Measurements from ENCODE around the gene LUZP1.
A peak's percentile ranks its signal among the peaks of the same experiment; 100 is the strongest.

Gene LUZP1

DNA sequence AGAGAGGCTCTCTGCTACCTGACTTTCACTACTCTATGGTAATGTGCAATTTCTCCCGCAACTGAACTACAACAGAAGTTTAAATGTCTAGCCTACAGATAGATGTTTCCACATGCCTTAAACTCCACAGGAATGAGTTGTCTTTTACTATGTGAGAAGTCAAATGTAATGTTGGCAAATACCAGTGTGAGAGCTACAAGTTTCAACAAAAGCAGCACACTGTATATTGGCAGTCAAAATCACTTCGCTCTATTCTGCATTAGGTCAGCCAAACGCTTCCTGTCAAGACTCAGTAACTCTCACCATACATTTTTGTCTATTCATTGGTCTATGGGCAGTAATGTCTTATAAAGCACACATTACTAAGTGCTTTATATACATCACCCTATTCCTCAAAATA is 41.9 kb downstream of the LUZP1 start:
- peak; percentile 57 for DNase-seq (ENCODE audit: low read depth, low spot score)
- H3K4me3 ChIP-seq (ENCODE audit: low read depth, low read length) = no peak overlapping the region
- in situ Hi-C loops (cut with HindIII; ENCODE audit: low sequenced_read_pairs) = no loop called here
- TF ChIP-seq, protein P1, sequence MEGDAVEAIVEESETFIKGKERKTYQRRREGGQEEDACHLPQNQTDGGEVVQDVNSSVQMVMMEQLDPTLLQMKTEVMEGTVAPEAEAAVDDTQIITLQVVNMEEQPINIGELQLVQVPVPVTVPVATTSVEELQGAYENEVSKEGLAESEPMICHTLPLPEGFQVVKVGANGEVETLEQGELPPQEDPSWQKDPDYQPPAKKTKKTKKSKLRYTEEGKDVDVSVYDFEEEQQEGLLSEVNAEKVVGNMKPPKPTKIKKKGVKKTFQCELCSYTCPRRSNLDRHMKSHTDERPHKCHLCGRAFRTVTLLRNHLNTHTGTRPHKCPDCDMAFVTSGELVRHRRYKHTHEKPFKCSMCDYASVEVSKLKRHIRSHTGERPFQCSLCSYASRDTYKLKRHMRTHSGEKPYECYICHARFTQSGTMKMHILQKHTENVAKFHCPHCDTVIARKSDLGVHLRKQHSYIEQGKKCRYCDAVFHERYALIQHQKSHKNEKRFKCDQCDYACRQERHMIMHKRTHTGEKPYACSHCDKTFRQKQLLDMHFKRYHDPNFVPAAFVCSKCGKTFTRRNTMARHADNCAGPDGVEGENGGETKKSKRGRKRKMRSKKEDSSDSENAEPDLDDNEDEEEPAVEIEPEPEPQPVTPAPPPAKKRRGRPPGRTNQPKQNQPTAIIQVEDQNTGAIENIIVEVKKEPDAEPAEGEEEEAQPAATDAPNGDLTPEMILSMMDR (IDR thresholded peaks at IDR 0.05; ENCODE audit: low read depth, low read length) = no peak

DNA sequence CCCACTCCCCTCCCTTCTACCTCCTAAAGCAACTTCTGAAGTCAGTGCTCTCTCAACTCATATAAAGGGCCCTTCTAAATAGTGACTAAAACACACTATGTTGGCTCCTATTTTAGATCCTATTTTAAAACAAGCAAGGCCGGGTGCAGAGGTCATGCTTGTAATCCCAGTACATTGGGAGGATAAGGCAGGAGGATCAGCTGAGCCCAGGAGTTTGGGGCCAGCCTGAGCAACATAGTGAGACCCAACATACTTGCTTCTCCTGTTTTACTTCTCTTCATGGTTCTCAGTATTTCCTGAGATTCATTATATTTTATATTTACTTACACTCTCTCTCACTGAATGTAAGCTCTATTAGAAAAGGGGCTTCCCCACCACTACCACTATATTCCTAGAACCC is 42.5 kb downstream of the LUZP1 start:
- no peak overlapping the region for H3K4me3 ChIP-seq (ENCODE audit: low read depth, low read length)
- TF ChIP-seq, protein P1 (IDR thresholded peaks at IDR 0.05; ENCODE audit: low read depth, low read length) = no peak
- DNase-seq (ENCODE audit: low read depth, low spot score) = no peak
- in situ Hi-C loops (cut with HindIII; ENCODE audit: low sequenced_read_pairs) = no loop called here

DNA sequence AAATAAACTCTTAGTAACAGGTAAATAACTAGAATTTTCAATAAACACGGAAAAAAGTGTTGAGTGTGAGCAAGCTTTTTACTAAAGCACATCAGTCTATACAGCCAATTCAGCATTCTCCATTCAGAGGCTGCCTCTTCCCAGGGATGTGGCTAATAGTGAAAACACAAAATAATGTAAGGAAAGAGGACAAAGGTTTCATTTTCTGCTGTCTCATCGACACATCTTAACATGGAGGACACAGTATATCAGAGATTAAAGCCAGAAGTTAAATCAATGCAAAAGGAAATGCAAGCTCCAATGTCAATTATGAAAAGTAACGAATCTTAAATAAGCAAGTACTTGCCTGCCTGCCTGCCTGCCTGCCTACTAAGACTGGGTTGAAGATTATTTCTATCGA is 43.2 kb downstream of the LUZP1 start:
- H3K4me3 ChIP-seq (ENCODE audit: low read depth, low read length) = no peak overlapping the region
- TF ChIP-seq, protein P1 (IDR thresholded peaks at IDR 0.05; ENCODE audit: low read depth, low read length) = no peak
- DNase-seq (ENCODE audit: low read depth, low spot score) = no peak
- in situ Hi-C loops (cut with HindIII; ENCODE audit: low sequenced_read_pairs) = no loop called here

DNA sequence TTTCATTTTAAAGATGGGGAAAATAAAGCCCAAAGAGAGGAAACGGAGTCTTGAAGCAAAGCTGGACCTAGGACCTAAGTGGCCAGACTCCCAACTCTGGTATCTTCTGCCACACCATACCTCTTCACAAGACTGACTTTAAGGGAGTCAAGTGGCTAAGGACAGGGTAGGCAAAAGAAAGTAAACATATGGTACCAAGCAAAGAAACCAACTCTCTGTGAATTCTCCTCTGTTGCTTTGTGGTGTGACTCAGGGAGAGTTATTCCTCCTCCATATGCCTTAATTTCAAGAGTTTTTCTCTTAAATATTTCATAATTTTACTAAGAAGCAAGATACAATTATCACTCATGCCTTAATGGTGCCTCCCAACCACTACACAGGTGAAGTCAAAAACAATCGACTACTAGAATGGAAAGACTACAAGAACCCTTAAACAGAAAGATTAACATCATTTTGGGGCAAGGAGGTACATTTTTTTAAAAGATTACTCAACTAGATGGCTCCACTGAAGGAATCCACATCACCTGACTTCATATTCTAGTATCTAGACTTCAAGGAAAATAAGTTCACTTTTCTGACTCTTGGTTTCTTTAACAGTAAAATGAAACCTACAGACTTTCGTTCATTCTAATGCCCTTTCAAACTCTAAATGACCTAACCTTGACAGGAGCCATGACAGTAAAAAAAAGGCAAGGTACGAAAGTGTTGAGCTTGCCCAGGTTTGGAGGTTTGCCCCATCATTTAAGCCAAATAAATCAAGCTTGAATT is 44.2 kb downstream of the LUZP1 start:
- DNase-seq (ENCODE audit: low read depth, low spot score) = no peak
- in situ Hi-C loops (cut with HindIII; ENCODE audit: low sequenced_read_pairs) = no loop called here
- no peak overlapping the region for H3K4me3 ChIP-seq (ENCODE audit: low read depth, low read length)
- TF ChIP-seq, protein P1 (IDR thresholded peaks at IDR 0.05; ENCODE audit: low read depth, low read length) = no peak

DNA sequence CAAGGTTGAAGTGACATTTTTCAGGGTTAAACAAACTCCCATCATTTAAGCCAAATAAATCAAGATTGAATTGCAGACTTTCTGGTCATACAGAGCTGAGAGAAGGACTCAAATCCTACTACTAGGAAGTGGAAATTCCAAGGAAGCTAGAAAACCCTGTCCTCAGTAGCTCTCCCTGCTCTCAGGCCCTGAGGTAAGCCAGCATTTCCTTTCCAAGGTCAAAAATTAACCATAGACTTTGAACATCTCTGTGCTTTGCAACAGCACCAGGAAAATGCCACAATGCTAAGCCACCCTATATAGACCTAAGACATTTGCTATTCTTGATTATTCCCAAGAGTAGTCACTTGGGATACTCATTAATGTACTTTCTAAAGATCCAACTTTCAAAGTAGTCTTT is 45.1 kb downstream of the LUZP1 start:
- no peak overlapping the region for H3K4me3 ChIP-seq (ENCODE audit: low read depth, low read length)
- no peak for DNase-seq (ENCODE audit: low read depth, low spot score)
- TF ChIP-seq, protein P1 (IDR thresholded peaks at IDR 0.05; ENCODE audit: low read depth, low read length) = no peak
- in situ Hi-C loops (cut with HindIII; ENCODE audit: low sequenced_read_pairs) = no loop called here

DNA sequence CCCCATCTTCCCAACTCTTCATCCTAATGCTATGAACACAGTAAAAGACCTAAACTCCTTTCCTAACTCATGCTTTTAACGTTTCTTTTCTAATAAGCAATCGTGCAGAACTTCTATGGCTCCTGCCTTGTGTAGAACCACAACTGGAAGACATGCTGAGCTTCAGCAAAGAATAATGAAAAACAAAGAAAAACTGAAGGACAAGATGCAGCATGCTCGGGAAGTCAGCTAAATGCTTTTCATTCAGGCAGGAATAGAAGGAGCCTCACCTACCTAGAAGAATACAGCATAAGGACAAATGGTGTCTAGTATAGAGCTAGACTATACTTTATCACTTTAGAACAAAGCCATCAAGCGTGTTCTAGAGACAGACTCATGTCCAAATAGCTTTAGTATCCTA is 45.9 kb downstream of the LUZP1 start:
- in situ Hi-C loops (cut with HindIII; ENCODE audit: low sequenced_read_pairs) = no loop called here
- TF ChIP-seq, protein P1 (IDR thresholded peaks at IDR 0.05; ENCODE audit: low read depth, low read length) = no peak
- DNase-seq (ENCODE audit: low read depth, low spot score) = no peak
- H3K4me3 ChIP-seq (ENCODE audit: low read depth, low read length) = no peak overlapping the region

Measured in astrocyte of the spinal cord (primary cell).